ENCODE data around the gene NOP53. TPM values are rescaled to one million over a fixed set of nuclear protein-coding genes. Genes with fewer than 3 reads are reported as not detected.

The NOP53 gene
- total and polyA plus RNA-seq, 2 of the 8 experiments (the other 6 are each of a cell fraction or from before 2014, with no cell fraction given) = 107 to 245 TPM

- H3K36me3 ChIP-seq (ENCODE audit: control insufficient read depth in 2 of 4, insufficient read depth in 4 of 4, low read length in 3 of 4) = no peaks in the 10 kb centered on the region; a peak in 1 of 8 replicates
- H2BK5ac ChIP-seq (ENCODE audit: low read depth, low read length) = no peak overlapping the region
- H2BK120ac ChIP-seq (replicated peaks; ENCODE audit: low read depth, low read length) = no peak overlapping the region
- no peak overlapping the region for H3K4me3 ChIP-seq (ENCODE audit: extremely low read depth in 1 of 4, insufficient read depth in 2 of 4, low read depth in 3 of 4, low read length in 4 of 4)
- FAIRE-seq = no peak
- H3K4ac ChIP-seq (replicated peaks; ENCODE audit: insufficient read length, low read depth, low read length) = no peak overlapping the region
- H3K4me1 ChIP-seq (replicated peaks in 1 of 4; ENCODE audit: control insufficient read depth in 3 of 4, insufficient read depth in 4 of 4, low read length in 3 of 4) = peaks cover 0 to 6% (median 3%) of the 10 kb centered on the region in 4 experiments; a peak in 5 of 7 replicates
- 84% methylated on average over 7 of the region's 7 CpGs; no CpG with 5 or more reads in 1 of the 2 experiments for WGBS, 2 experiments (ENCODE audit: extremely low coverage in 1 of 2, insufficient coverage in 1 of 2, insufficient read length in 1 of 2, insufficient replicate concordance in 2 of 2, low coverage in 1 of 2, low lambda C conversion rate in 2 of 2, missing lambda C conversion rate in 1 of 2)
- no peak overlapping the region for H3K56ac ChIP-seq (replicated peaks; ENCODE audit: insufficient read length, low read depth, low read length)
- ChIA-PET CTCF (ENCODE audit: partially characterized antibody) (interaction anchor here (0.6 to 6.3 kb wide), 25 partner anchors 9 to 353 kb away, joined by 3 to 150 read pairs (median 7); partner anchors contain the start of genes EHD2, NOP53 and SELENOW), POLR2A (ENCODE audit: partially characterized antibody) (interaction anchor here (1.0 to 7.2 kb wide), 8 partner anchors 9 to 318 kb away, joined by 3 to 46 read pairs (median 7); partner anchors contain the start of genes NOP53 and SELENOW)
- H3K14ac ChIP-seq (ENCODE audit: insufficient read length) = no peak overlapping the region
- no peak overlapping the region; the same call in 1 of the 2 replicates for H4K8ac ChIP-seq (ENCODE audit: extremely low read depth, insufficient read depth, low read length)
- H3K9ac ChIP-seq (replicated peaks in 1 of 4; ENCODE audit: extremely low read depth in 1 of 4, low read depth in 3 of 4, low read length in 3 of 4) = no peak overlapping the region
- no peaks in the 10 kb centered on the region for H3K27me3 ChIP-seq (replicated peaks in 1 of 4; ENCODE audit: control insufficient read depth in 3 of 4, extremely low read depth in 1 of 4, insufficient read depth in 3 of 4, low read length in 3 of 4)
- H4K20me1 ChIP-seq (replicated peaks in 1 of 2; ENCODE audit: control insufficient read depth in 1 of 2, insufficient read depth in 2 of 2, low read length in 2 of 2) = no peaks in the 10 kb centered on the region
- H3K27ac ChIP-seq (ENCODE audit: low read depth, low read length) = no peak overlapping the region
- 0 out of 2 replicates have a peak overlapping the region, but pooled peaks have one; percentile 27 for H2BK12ac ChIP-seq (ENCODE audit: low read depth, low read length)
- H3K79me1 ChIP-seq (ENCODE audit: low read depth, low read length) = no peaks in the 10 kb centered on the region
- no peak overlapping the region for H4K5ac ChIP-seq (ENCODE audit: insufficient read length, low read depth, low read length)
- H3K23ac ChIP-seq (ENCODE audit: insufficient read length) = no peak overlapping the region
- no peak for DNase-seq (ENCODE audit: low read depth in 1 of 2, low spot score in 2 of 2)
- no peak overlapping the region for H4K91ac ChIP-seq (replicated peaks; ENCODE audit: insufficient read length, low read length)
- 0 out of 2 replicates have a peak overlapping the region, but pooled peaks have one; percentile 46 for H2BK15ac ChIP-seq (ENCODE audit: low read length)
- no peak overlapping the region for H3K4me2 ChIP-seq (ENCODE audit: insufficient read depth in 1 of 2, low read depth in 2 of 2, low read length in 2 of 2)
- peaks cover 9% of the 10 kb centered on the region; the same call in 1 of the 2 replicates for H3K23me2 ChIP-seq (ENCODE audit: low read depth, low read length)
- no peak overlapping the region; the same call in 1 of the 2 replicates for H3K18ac ChIP-seq (ENCODE audit: extremely low read depth, low read length)
- H2AFZ ChIP-seq (ENCODE audit: low read length) = no peak overlapping the region
- H2BK20ac ChIP-seq (ENCODE audit: low read length) = no peak overlapping the region
- H3K9me3 ChIP-seq (ENCODE audit: insufficient read depth in 2 of 2, low read depth in 1 of 2, low read length in 1 of 2) = no peaks in the 10 kb centered on the region
- H3K79me2 ChIP-seq (ENCODE audit: control insufficient read depth in 1 of 2, insufficient read depth in 2 of 2, low read length in 2 of 2) = no peaks in the 10 kb centered on the region
- H2AK5ac ChIP-seq (ENCODE audit: low read depth, low read length) = no peak overlapping the region; the same call in 1 of the 2 replicates
- no peak for TF ChIP-seq HDAC2 (IDR thresholded peaks at IDR 0.05; ENCODE audit: borderline replicate concordance in 1 of 2, low read depth in 2 of 2, low read length in 2 of 2)
- no peak for TF ChIP-seq CBX8 (IDR thresholded peaks at IDR 0.05; ENCODE audit: borderline replicate concordance, low read depth, low read length)
- no peak for TF ChIP-seq ATF2 (IDR thresholded peaks at IDR 0.05; ENCODE audit: low read length)
- no peak for TF ChIP-seq KDM4A (IDR thresholded peaks at IDR 0.05; ENCODE audit: low read depth, low read length, severe bottlenecking)
- no peak for TF ChIP-seq CTBP2 (IDR thresholded peaks at IDR 0.05; ENCODE audit: borderline replicate concordance, insufficient read depth, insufficient read length, low read length)
- no peak for TF ChIP-seq ZNF274 (IDR thresholded peaks at IDR 0.05; ENCODE audit: borderline replicate concordance, extremely low read depth, low read length)
- no peak for TF ChIP-seq RAD21 (IDR thresholded peaks at IDR 0.05 in 1 of 2, conservative IDR thresholded peaks at IDR 0.05 in 1 of 2; ENCODE audit: low read depth in 2 of 2, low read length in 2 of 2)
- TF ChIP-seq CHD2 (IDR thresholded peaks at IDR 0.05; ENCODE audit: low read length) = no peak
- TF ChIP-seq, protein P1, sequence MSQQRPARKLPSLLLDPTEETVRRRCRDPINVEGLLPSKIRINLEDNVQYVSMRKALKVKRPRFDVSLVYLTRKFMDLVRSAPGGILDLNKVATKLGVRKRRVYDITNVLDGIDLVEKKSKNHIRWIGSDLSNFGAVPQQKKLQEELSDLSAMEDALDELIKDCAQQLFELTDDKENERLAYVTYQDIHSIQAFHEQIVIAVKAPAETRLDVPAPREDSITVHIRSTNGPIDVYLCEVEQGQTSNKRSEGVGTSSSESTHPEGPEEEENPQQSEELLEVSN (IDR thresholded peaks at IDR 0.05) = no peak
These were observed 20.9 kb downstream of the NOP53 start for GRCh38 chr19:47766359-47766620.
